H9 (cell line): ENCODE measurements around the gene NEDD4L. TPM values are rescaled to one million over a fixed set of nuclear protein-coding genes. Genes with fewer than 3 reads are reported as not detected.

Experiments
- DNase-seq: peaks from one replicate; pipeline ENCODE4 v3.0.0-alpha.2; 2017
- H2AFZ ChIP-seq: one replicate; pipeline ENCODE4 v1.6.1; 2013; ENCODE audit warnings: mild to moderate bottlenecking, low read length, control low read depth, moderate library complexity
- H2AK5ac ChIP-seq: 2 replicates; pipeline ENCODE4 v1.6.1; 2013; ENCODE audit warnings: low read length, control low read depth, mixed read lengths; ENCODE audit not compliant: insufficient read length
- H2BK120ac ChIP-seq: one replicate; pipeline ENCODE4 v1.6.1; 2013; ENCODE audit warnings: low read depth, mild to moderate bottlenecking, low read length, control low read depth, inconsistent platforms; ENCODE audit not compliant: poor library complexity, severe bottlenecking
- H2BK12ac ChIP-seq: 2 replicates; pipeline ENCODE4 v1.6.1; 2013; ENCODE audit warnings: low read length, control low read depth, mixed read lengths, low read depth; ENCODE audit not compliant: insufficient read length
- H2BK15ac ChIP-seq: 2 replicates; pipeline ENCODE4 v1.6.1; 2013; ENCODE audit warnings: low read depth, low read length, control low read depth
- H2BK20ac ChIP-seq: one replicate; pipeline ENCODE4 v1.6.1; 2013; ENCODE audit warnings: low read depth, mild to moderate bottlenecking, low read length, control low read depth, inconsistent platforms; ENCODE audit not compliant: poor library complexity, severe bottlenecking
- H2BK5ac ChIP-seq: 2 replicates; pipeline ENCODE4 v1.6.1; 2013; ENCODE audit warnings: low read length, control low read depth, mixed read lengths; ENCODE audit not compliant: insufficient read length
- H3K14ac ChIP-seq: 2 replicates; pipeline ENCODE4 v1.6.1; 2013; ENCODE audit warnings: low read length, control low read depth; ENCODE audit not compliant: insufficient read depth
- H3K18ac ChIP-seq: 2 replicates; pipeline ENCODE4 v1.6.1; 2013; ENCODE audit warnings: low read depth, mild to moderate bottlenecking, mixed read lengths, low read length, control low read depth; ENCODE audit not compliant: insufficient read length
- H3K23ac ChIP-seq: 2 replicates; pipeline ENCODE4 v1.6.1; 2013; ENCODE audit warnings: low read length, control low read depth, mixed read lengths, low read depth; ENCODE audit not compliant: insufficient read length
- H3K23me2 ChIP-seq: 2 replicates; pipeline ENCODE4 v1.6.1; 2013; ENCODE audit warnings: low read depth, mild to moderate bottlenecking, mixed read lengths, low read length, control low read depth; ENCODE audit not compliant: insufficient read length, poor library complexity, severe bottlenecking
- H3K27ac ChIP-seq: 2 replicates; pipeline ENCODE4 v1.5.1; 2013; ENCODE audit warnings: low read length, control low read depth, mixed read lengths, low read depth; ENCODE audit not compliant: insufficient read length
- H3K27me3 ChIP-seq: 2 replicates; pipeline ENCODE4 v1.6.1; 2013; ENCODE audit warnings: low read length, control low read depth, inconsistent platforms; ENCODE audit not compliant: insufficient read depth
- H3K4ac ChIP-seq: 2 replicates; pipeline ENCODE4 v1.6.1; 2013; ENCODE audit warnings: low read depth, mild to moderate bottlenecking, control low read depth, inconsistent platforms, low read length, moderate library complexity
- H3K4me1 ChIP-seq: 2 replicates; pipeline ENCODE4 v1.6.1; 2013; ENCODE audit warnings: low read length, control low read depth, inconsistent platforms; ENCODE audit not compliant: insufficient read depth
- H3K4me2 ChIP-seq: 2 replicates; pipeline ENCODE4 v1.6.1; 2013; ENCODE audit warnings: low read length, control low read depth, mixed read lengths; ENCODE audit not compliant: insufficient read length, insufficient read depth
- H3K56ac ChIP-seq: 2 replicates; pipeline ENCODE4 v1.6.1; 2013; ENCODE audit warnings: low read depth, mild to moderate bottlenecking, mixed read lengths, low read length, control low read depth; ENCODE audit not compliant: insufficient read length
- H3K79me1 ChIP-seq: 2 replicates; pipeline ENCODE4 v1.6.1; 2013; ENCODE audit warnings: low read depth, mild to moderate bottlenecking, moderate library complexity, low read length, control low read depth, inconsistent platforms; ENCODE audit not compliant: insufficient read depth, poor library complexity, severe bottlenecking
- H3K79me2 ChIP-seq: 2 replicates; pipeline ENCODE4 v1.6.1; 2013; ENCODE audit warnings: low read length, control low read depth, inconsistent platforms; ENCODE audit not compliant: insufficient read depth
- H3K9ac ChIP-seq: 2 replicates; pipeline ENCODE4 v1.6.1; 2013; ENCODE audit warnings: low read length, control low read depth, mixed read lengths; ENCODE audit not compliant: insufficient read length; ENCODE audit errors: extremely low read depth
- H3K9me3 ChIP-seq: one replicate; pipeline ENCODE4 v1.6.1; 2013; ENCODE audit warnings: low read depth, low read length, inconsistent platforms; ENCODE audit not compliant: control insufficient read depth
- H3T11ph ChIP-seq: one replicate; pipeline ENCODE4 v1.6.1; 2013; ENCODE audit warnings: mild to moderate bottlenecking, low read length, control low read depth, inconsistent platforms
- H4K20me1 ChIP-seq: one replicate; pipeline ENCODE4 v1.6.1; 2013; ENCODE audit not compliant: control insufficient read depth, insufficient read length, insufficient read depth
- H4K5ac ChIP-seq: 2 replicates; pipeline ENCODE4 v1.6.1; 2013; ENCODE audit warnings: low read depth, mild to moderate bottlenecking, mixed read lengths, low read length, control low read depth; ENCODE audit not compliant: insufficient read length
- H4K8ac ChIP-seq: replicated peaks from 2 replicates; pipeline ENCODE4 v1.6.1; 2013; ENCODE audit warnings: low read length, control low read depth, mixed read lengths, low read depth; ENCODE audit not compliant: insufficient read length
- H4K91ac ChIP-seq: 2 replicates; pipeline ENCODE4 v1.6.1; 2013; ENCODE audit warnings: low read depth, mild to moderate bottlenecking, moderate library complexity, mixed read lengths, low read length, control low read depth; ENCODE audit not compliant: insufficient read length
- H3K27ac Mint-ChIP-seq, 3 experiments: 2 replicates in 2 of 3; 3 replicates in 1 of 3; pipeline ENCODE4 v1.8.0; 2020 to 2021; ENCODE audit warnings: mixed read lengths in 3 of 3, mild to moderate bottlenecking in 1 of 3, moderate library complexity in 1 of 3
- H3K27me3 Mint-ChIP-seq: 2 replicates; pipeline ENCODE4 v1.8.0; 2021; ENCODE audit warnings: low read depth, mild to moderate bottlenecking, moderate library complexity, mixed read lengths
- H3K36me3 Mint-ChIP-seq, 3 experiments: 2 replicates in 2 of 3; 3 replicates in 1 of 3; pipeline ENCODE4 v1.8.0; 2020 to 2021; ENCODE audit warnings: low read depth in 3 of 3, mixed read lengths in 3 of 3; ENCODE audit not compliant: insufficient read depth in 1 of 3
- H3K4me1 Mint-ChIP-seq, 2 experiments: 2 replicates each; pipeline ENCODE4 v1.8.0; 2020; ENCODE audit warnings: mixed read lengths in 2 of 2
- H3K4me3 Mint-ChIP-seq, 2 experiments: 2 replicates in 1 of 2; 3 replicates in 1 of 2; pipeline ENCODE4 v1.8.0; 2020 to 2021; ENCODE audit warnings: mild to moderate bottlenecking in 2 of 2, mixed read lengths in 2 of 2, moderate library complexity in 1 of 2
- H3K9me3 Mint-ChIP-seq, 2 experiments: 2 replicates in 1 of 2; 3 replicates in 1 of 2; pipeline ENCODE4 v1.8.0; 2020; ENCODE audit warnings: mild to moderate bottlenecking in 2 of 2, mixed read lengths in 2 of 2, moderate library complexity in 1 of 2
- CTCF ChIP-seq: fragments of 200-600 bp; sonication (generic); conservative IDR thresholded peaks from 3 replicates; pipeline ENCODE4 v1.8.0; 2021; ENCODE audit warnings: antibody characterized with exemption, mild to moderate bottlenecking
- WGBS: extraction: QIAGEN DNeasy Blood & Tissue Kit; methylation state at CpG from one replicate; pipeline ENCODE4 v1.1.7; 2013; ENCODE audit warnings: missing lambda C conversion rate, low lambda C conversion rate, mixed read lengths; ENCODE audit not compliant: insufficient read length; ENCODE audit errors: extremely low coverage; 5-methylcytosine and 5-hydroxymethylcytosine counted together
- total RNA-seq: library from RNA; stranded (reverse); gene quantifications from 2 replicates; pipeline ENCODE4 v1.2.1, GENCODE V29; 2021

NEDD4L gene
- total RNA-seq, 1 experiment from 2014 or later: 76.3 TPM

- no peak overlapping the region; a peak in 1 of 7 replicates for H3K27ac Mint-ChIP-seq
These were observed 278.0 kb downstream of the NEDD4L start for GRCh38 chr18:58321986-58322385.

More at GRCh38 chr18:58321986-58322385, 278.0 kb downstream of the NEDD4L start:
- no peak overlapping the region for H2BK120ac ChIP-seq
- H3K23ac ChIP-seq: no peak overlapping the region
- H3K18ac ChIP-seq: no peak overlapping the region
- no peak overlapping the region for H3K4me3 Mint-ChIP-seq
- H3K27me3 ChIP-seq: no peaks in the 10 kb centered on the region
- peaks cover 6% of the 10 kb centered on the region for H3K79me1 ChIP-seq
- no peak overlapping the region for H2BK15ac ChIP-seq
- H3K79me2 ChIP-seq: no peaks in the 10 kb centered on the region
- H3K9me3 ChIP-seq: no peaks in the 10 kb centered on the region
- no peak overlapping the region for H2AK5ac ChIP-seq
- no peak overlapping the region for H4K91ac ChIP-seq
- H2BK12ac ChIP-seq: no peak overlapping the region
- H4K20me1 ChIP-seq: no peaks in the 10 kb centered on the region
- H3K4me2 ChIP-seq: no peak overlapping the region
- H3K14ac ChIP-seq: no peak overlapping the region
- H2BK5ac ChIP-seq: no peak overlapping the region
- no peak overlapping the region for H2AFZ ChIP-seq
- peaks cover 0 to 24% (median 8%) of the 10 kb centered on the region in 3 experiments; a peak in 5 of 7 replicates for H3K36me3 Mint-ChIP-seq
- H4K5ac ChIP-seq: no peak overlapping the region
- H3K27ac ChIP-seq: no peak overlapping the region
- no peaks in the 10 kb centered on the region for H3K27me3 Mint-ChIP-seq
- WGBS: no CpG with 5 or more reads among the region's 6 CpGs
- no peaks in the 10 kb centered on the region for H3K9me3 Mint-ChIP-seq
- H4K8ac ChIP-seq: no peak overlapping the region
- H3K23me2 ChIP-seq: no peaks in the 10 kb centered on the region
- H3K4me1 Mint-ChIP-seq: peaks cover 4 to 7% of the 10 kb centered on the region in 2 experiments
- no peak overlapping the region for H3K9ac ChIP-seq
- peak; percentile 66 for TF ChIP-seq CTCF
- H3K56ac ChIP-seq: no peak overlapping the region
- DNase-seq: no peak
- H3K4me1 ChIP-seq: no peaks in the 10 kb centered on the region
- H2BK20ac ChIP-seq: no peak overlapping the region
- H3T11ph ChIP-seq: no peak overlapping the region
- H3K4ac ChIP-seq: no peak overlapping the region
